GM12878 (cell line): ENCODE results near the gene MRPS27. TPM values are rescaled to one million over a fixed set of nuclear protein-coding genes. Genes with fewer than 3 reads are reported as not detected.

ENCODE experiments used
- ATAC-seq: fragments of 200-7000 bp; cut with Tn5 transposase; 3 replicates; pipeline ENCODE4 v1.9.1; 2020; ENCODE audit warnings: mild to moderate bottlenecking, moderate library complexity
- BruUV-seq: library from RNA; stranded (reverse); fragments of 400-500 nt; replicated peaks from 2 replicates; lab custom pipeline; 2021; lab: Mats Ljungman, UMichigan
- CTCF ChIA-PET: fragments of 300-600 bp; sonication (Branson Sonifier 250); formaldehyde crosslinking; extraction: SDS; loops from one replicate; lab custom pipeline; 2021; ENCODE audit warnings: inconsistent platforms; lab: Yijun Ruan, JAX
- POLR2A ChIA-PET: fragments of 350-600 bp; formaldehyde crosslinking; extraction: SDS; loops from one replicate; lab custom pipeline; 2021; ENCODE audit warnings: inconsistent platforms; lab: Charles Lee
- RAD21 ChIA-PET: fragments of 300-600 bp; sonication (Branson Sonifier 250); formaldehyde crosslinking; loops from one replicate; lab custom pipeline; 2023; ENCODE audit warnings: antibody characterized with exemption; ENCODE audit not compliant: unreplicated experiment; lab: Charles Lee
- SMC1A ChIA-PET: fragments of 300-600 bp; sonication (Branson Sonifier 250); formaldehyde crosslinking; loops from one replicate; lab custom pipeline; 2023; ENCODE audit not compliant: unreplicated experiment, uncharacterized antibody; lab: Charles Lee
- DNase-seq: peaks from one replicate; pipeline ENCODE4 v3.0.0-alpha.2; 2011; ENCODE audit warnings: low read depth, low spot score
- FAIRE-seq: peaks from 3 replicates; lab custom pipeline; 2011; peaks lifted over from hg19 to GRCh38; lab: Jason Lieb, UNC
- H2AFZ ChIP-seq: 2 replicates; pipeline ENCODE4 v1.6.0; 2011; ENCODE audit warnings: low read depth, low read length, control low read depth; ENCODE audit not compliant: control insufficient read depth
- H3K27ac ChIP-seq: 2 replicates; pipeline ENCODE4 v1.5.1; 2011; ENCODE audit warnings: control low read depth; ENCODE audit not compliant: control insufficient read depth, insufficient read depth
- H3K27me3 ChIP-seq, 2 experiments: replicated peaks in 1 of 2; 2 replicates each; pipeline versions ENCODE4 v1.6.0 to v1.6.1; 2011; ENCODE audit warnings: low read length in 1 of 2; ENCODE audit not compliant: control insufficient read depth in 2 of 2, insufficient read depth in 2 of 2
- H3K36me3 ChIP-seq, 2 experiments: 2 replicates each; pipeline ENCODE4 v1.5.1; 2011; ENCODE audit warnings: low read length in 1 of 2; ENCODE audit not compliant: control insufficient read depth in 2 of 2, insufficient read depth in 2 of 2
- H3K4me1 ChIP-seq: 2 replicates; pipeline ENCODE4 v1.6.1; 2011; ENCODE audit warnings: mild to moderate bottlenecking, low read length, moderate library complexity, mixed read lengths; ENCODE audit not compliant: control insufficient read depth, insufficient read depth
- H3K4me2 ChIP-seq: 2 replicates; pipeline ENCODE4 v1.6.0; 2011; ENCODE audit warnings: control low read depth; ENCODE audit not compliant: control insufficient read depth, insufficient read depth
- H3K4me3 ChIP-seq: fragments of 200-600 bp; sonication (generic); 2 replicates; pipeline ENCODE4 v1.5.1; 2016
- H3K79me2 ChIP-seq: 2 replicates; pipeline ENCODE4 v1.6.0; 2011; ENCODE audit warnings: low read length; ENCODE audit not compliant: control insufficient read depth, insufficient read depth
- H3K9ac ChIP-seq: 2 replicates; pipeline ENCODE4 v1.8.0; 2011; ENCODE audit warnings: low read length, control low read depth, mixed read lengths; ENCODE audit not compliant: control insufficient read depth, insufficient read depth
- H3K9me3 ChIP-seq: replicated peaks from 3 replicates; pipeline ENCODE4 v1.5.1; 2011; ENCODE audit warnings: mild to moderate bottlenecking, low read length; ENCODE audit not compliant: control insufficient read depth, insufficient read depth
- H4K20me1 ChIP-seq: 2 replicates; pipeline ENCODE4 v1.6.0; 2011; ENCODE audit not compliant: control insufficient read depth, insufficient read depth
- BRCA1 ChIP-seq: IDR thresholded peaks from 2 replicates; pipeline ENCODE4 v1.6.1; 2011; ENCODE audit warnings: low read depth, low read length, improper control_type of control experiment
- POLR2AphosphoS5 ChIP-seq: IDR thresholded peaks from 2 replicates; pipeline ENCODE4 v1.6.1; 2011; ENCODE audit warnings: mild to moderate bottlenecking, low read length, inconsistent platforms
- RBBP5 ChIP-seq: fragments of 200-600 bp; sonication (generic); conservative IDR thresholded peaks from 2 replicates; pipeline ENCODE4 v1.6.1; 2016
- RCOR1 ChIP-seq: conservative IDR thresholded peaks from 2 replicates; pipeline ENCODE4 v1.6.1; 2012; ENCODE audit warnings: low read depth, low read length, improper control_type of control experiment
- USF2 ChIP-seq: IDR thresholded peaks from 2 replicates; pipeline ENCODE4 v1.6.1; 2011; ENCODE audit warnings: low read depth, low read length, improper control_type of control experiment, borderline replicate concordance
- ZBTB4 ChIP-seq: fragments of 450-650 bp; formaldehyde crosslinking; IDR thresholded peaks from 2 replicates; pipeline ENCODE4 v1.4.0; 2022; ENCODE audit warnings: mild to moderate bottlenecking, moderate library complexity
- ZBTB40 ChIP-seq: fragments of 450-650 bp; IDR thresholded peaks from 2 replicates; pipeline ENCODE4 v1.6.1; 2016; ENCODE audit warnings: mild to moderate bottlenecking, moderate library complexity, borderline replicate concordance
- ZNF687 ChIP-seq: fragments of 450-650 bp; IDR thresholded peaks from 2 replicates; pipeline ENCODE4 v1.6.1; 2017; ENCODE audit warnings: mild to moderate bottlenecking, moderate library complexity
- WGBS: methylation state at CpG from one replicate; pipeline ENCODE4 v1.1.6; 2016; ENCODE audit warnings: low lambda C conversion rate; ENCODE audit not compliant: insufficient replicate concordance, insufficient coverage; ENCODE audit errors: missing lambda C conversion rate; 5-methylcytosine and 5-hydroxymethylcytosine counted together
- in situ Hi-C: fragments of 300-500 bp; cut with MboI; formaldehyde crosslinking; loops from 9 replicates; pipeline ENCODE4 v1.14.3; 2018; ENCODE audit warnings: mixed read lengths
- intact Hi-C: fragments of 100-400 bp; cut with micrococcal nuclease; formaldehyde crosslinking; loops from one replicate; pipeline ENCODE4 v1.14.2; 2022; ENCODE audit not compliant: unreplicated experiment
- polyA plus RNA-seq, 11 experiments: library from polyadenylated mRNA; depleted of rRNA in 4 of 11; unstranded in 6 of 11; stranded (reverse) in 5 of 11; fragments of >200 nt; fragmentation: Nextera tagmentation in 4 of 11; fragmentation: Illumina TruSeq in 1 of 11; extraction: Ambion mirVana in 4 of 11; extraction: Trizol in 1 of 11; gene quantifications; 1 replicate in 1 of 11; 2 replicates in 10 of 11; pipeline versions ENCODE4 v1.2.1 to v1.2.3, GENCODE V29; 2011 to 2016; ENCODE audit warnings: inconsistent platforms in 2 of 11, missing spikeins in 2 of 11, low read depth in 1 of 11
- total RNA-seq, 4 experiments: library from RNA; depleted of rRNA in 3 of 4; stranded (reverse); fragments of >200 nt in 3 of 4; fragmentation: Illumina TruSeq in 1 of 4; extraction: Trizol in 1 of 4; gene quantifications; 2 replicates each; pipeline versions ENCODE4 v1.2.1 to v1.2.3, GENCODE V29; 2013 to 2021

MRPS27 gene
- total and polyA plus RNA-seq, 10 of the 15 experiments (the other 5 are each of a cell fraction or from before 2014, with no cell fraction given), result 61.0 to 128 (median 93.0) TPM

DNA sequence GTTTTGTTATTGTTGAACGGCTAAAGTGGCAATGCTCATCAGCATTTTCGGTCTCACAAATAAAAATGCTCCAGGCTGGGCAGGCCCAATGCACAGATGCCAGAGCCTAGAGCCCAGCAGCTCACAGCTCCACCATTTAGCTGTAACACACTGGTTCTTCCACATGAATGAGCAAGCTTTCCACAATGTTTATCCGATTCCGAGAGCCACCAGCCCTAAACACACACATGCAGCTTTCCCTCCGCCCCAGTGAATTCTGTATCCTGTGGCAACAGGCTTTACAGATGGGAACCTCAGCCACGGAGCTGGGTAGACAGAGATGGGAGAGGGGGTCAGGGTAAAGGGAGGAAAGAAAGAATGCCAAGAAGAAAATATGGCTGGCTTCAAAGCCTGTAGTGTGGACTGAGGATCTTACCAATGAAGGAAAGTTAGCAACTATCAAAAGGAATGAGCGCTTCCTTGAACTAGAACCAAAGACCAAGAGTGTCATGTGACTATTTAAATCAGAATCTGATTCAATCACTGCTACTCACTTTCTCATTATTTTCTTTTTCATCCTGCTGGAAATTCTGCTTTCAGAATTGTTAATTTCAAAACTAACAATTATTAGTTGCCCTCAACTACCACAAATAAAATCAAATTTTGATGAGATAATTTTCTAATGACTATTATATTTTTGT is 77.1 kb downstream of the MRPS27 start:
- intact Hi-C loops, result loop anchor here (10.0 kb wide), 1 partner anchor 458 kb away; no protein-coding TSS in a partner anchor
- no peak overlapping the region for H2AFZ ChIP-seq
- no TSS peak for BruUV-seq
- no peak for TF ChIP-seq POLR2AphosphoS5
- TF ChIP-seq ZNF687, result no peak
- no peak for TF ChIP-seq BRCA1
- no peak for TF ChIP-seq RBBP5
- TF ChIP-seq ZBTB40, result no peak
- no peak for TF ChIP-seq USF2
- TF ChIP-seq ZBTB4 (CRISPR knock-in tag), result no peak
- TF ChIP-seq RCOR1, result no peak
- TF ChIP-seq, all 136 proteins: peak for 0
- Histone ChIP-seq H3K79me2 (peaks cover 3% of the 10 kb centered on the region), H3K4me3 (no peak overlapping the region), H3K4me2 (no peak overlapping the region), H3K9me3 (no peaks in the 10 kb centered on the region), H3K27me3 (no peaks in the 10 kb centered on the region), H3K27ac (no peak overlapping the region), H3K36me3 (peaks cover 0 to 14% of the 10 kb centered on the region in 2 experiments; a peak in 3 of 4 replicates), H4K20me1 (no peaks in the 10 kb centered on the region), H3K4me1 (peaks cover 10% of the 10 kb centered on the region; the same call in 1 of the 2 replicates), H3K9ac (no peak overlapping the region)
- in situ Hi-C loops, result loop anchor here (10.0 kb wide), 1 partner anchor 458 kb away; no protein-coding TSS in a partner anchor
- CTCF ChIA-PET, result interaction anchor here (1.0 kb wide), 1 partner anchor 11 kb away, joined by 3 read pairs; no protein-coding TSS in a partner anchor
- WGBS, result 95% methylated on average over 7 of the region's 7 CpGs
- POLR2A ChIA-PET, result no interaction called here
- DNase-seq, result no peak
- no peak for ATAC-seq
- RAD21 ChIA-PET, result no interaction called here
- FAIRE-seq, result no peak
- SMC1A ChIA-PET, result interaction anchor here (1.6 kb wide), 1 partner anchor 9 kb away, joined by 4 read pairs; no protein-coding TSS in a partner anchor
